NCI-H226 (cell line): ENCODE measurements around the gene LMBR1L.
"Not testable (repeated sequence)": the region's sequence is repeated elsewhere in the genome, so short reads cannot be mapped to it uniquely, and the experiment has no call there.

Experiments
- DNase-seq: peaks from one replicate; pipeline ENCODE4 v3.0.0-alpha.2; 2015

The LMBR1L gene

DNA sequence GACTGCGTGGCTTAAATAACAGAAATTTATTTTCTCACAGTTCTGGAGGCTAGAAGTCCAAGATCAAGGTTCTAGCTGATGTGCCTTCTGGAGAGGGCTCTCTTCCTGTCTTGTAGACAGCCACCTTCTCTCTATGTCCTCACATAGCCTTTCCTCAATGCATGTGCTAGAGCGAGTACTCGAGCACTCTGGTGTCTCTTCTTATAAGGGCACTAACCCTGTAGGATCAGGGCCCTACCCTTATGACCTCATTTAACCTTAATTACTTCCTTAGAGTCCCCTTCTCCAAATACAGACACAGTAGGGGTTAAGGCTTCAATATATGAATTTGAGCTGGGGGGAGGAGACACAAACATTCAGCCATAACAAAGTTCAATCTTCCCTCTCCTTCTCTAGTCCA, 26.2 kb downstream of the LMBR1L start:
- no peak for DNase-seq

DNA sequence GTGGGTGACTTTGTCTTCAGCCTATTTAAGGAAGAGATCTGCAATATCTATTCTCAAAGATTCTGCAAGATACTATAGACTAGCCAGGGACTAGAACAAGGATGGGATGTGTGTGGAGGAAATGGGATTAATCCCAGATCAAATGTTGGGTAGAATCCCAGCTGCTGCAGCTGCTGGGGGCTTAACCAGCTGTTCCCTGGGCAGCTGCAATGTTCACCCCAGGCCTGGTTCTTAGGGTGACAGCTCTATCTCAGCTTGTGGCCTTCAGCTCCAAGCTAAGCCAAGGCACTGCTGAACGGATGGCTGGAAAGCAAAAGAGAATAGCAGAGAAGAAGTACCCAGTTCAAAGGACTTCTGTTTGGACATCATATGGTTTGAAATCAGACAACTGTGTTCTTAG, 30.9 kb downstream of the LMBR1L start:
- DNase-seq, result no peak

DNA sequence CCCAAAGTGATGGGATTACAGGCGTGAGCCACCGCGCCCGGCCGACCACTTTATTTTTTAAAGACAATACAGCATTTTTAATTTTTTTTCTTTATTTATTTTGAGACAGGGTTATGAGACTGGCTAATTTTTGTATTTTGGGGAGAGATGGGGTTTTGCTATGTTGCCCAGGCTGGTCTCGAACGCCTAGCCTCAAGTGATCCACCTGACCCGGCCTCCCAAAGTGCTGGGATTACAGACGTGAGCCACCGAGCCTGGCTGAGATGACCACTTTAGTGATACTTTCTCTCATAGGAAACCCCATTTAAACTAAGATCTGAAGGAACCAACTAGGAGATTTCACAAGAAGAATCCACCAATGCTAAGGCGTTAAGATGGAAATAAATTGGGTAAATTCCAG, 39.7 kb downstream of the LMBR1L start:
- no peak for DNase-seq

DNA sequence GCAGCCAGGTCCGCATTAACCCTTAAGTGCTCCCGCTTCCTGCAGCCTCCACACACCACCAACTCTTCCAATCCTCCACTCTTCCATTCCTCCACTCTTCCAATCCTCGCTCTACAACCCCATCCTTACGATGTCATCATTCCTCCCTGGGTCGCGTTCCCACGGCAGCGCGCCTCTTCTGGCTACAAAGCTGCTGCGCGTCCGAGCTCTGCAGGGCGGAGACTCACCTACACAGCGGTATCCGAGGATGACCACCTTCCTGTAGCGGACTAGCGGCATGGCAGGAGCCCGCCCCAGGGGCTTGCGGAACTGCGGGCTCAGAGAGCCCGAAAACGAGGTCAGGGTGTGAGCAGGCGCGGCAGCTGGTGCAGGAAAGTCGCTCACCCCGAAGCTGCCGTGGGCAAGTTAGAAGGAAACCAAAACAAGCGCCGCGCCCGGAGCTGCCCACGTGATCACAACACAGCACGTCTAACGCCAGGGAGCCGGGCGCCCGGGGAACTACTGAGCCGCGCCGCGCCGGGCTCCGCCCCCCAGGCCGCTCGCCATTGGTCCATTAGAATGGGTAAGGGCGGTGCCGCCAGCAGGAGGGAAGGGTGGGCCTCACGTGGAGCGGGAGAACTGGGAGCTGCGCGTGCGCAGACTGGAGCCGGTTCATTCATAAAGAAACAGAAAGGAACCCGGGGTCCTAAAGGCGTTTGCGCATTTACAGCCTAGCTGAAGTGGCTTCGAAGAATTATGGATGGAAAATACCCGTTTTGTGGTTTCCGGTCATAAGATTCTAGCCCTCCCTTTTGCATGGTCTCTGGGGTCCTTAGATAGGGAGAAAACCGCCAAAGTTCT, 40.9 kb downstream of the LMBR1L start, which contains the start of gene RHEBL1:
TSS of gene RHEBL1 (minus strand) at position 473 of the 840 bp plus-strand sequence. CDS start at position 279, 194 bp downstream.
- DNase-seq, result peak; percentile 99

DNA sequence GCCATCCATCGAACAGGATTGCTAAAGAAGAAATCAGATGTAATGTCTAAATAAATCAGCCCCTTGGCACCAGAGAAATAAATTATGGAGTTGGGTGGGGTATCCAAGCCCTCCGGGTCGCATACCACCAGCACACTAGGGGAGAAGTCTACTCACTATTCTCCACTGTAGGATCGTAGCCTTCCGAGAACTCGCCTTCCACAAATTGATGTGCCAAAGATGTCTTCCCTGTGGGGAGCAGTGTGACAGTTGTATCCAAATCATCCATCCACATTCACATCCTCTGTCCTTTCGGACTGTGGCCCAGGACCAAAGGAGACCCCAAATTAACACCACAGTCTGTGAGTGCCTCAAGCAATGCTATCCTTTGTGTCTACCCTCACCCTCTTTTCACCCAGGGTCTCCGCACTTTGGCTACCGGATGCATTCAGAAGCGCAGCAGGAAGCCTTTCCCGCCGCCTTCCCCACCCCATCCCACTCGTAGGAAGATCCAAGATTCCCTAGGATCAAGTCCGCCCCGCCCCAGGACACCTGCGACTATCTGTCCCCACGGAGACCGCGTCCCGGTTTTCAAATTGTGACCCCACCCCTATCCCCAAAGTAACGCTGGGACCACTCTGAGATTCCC, 41.7 kb downstream of the LMBR1L start:
- no peak for DNase-seq

DNA sequence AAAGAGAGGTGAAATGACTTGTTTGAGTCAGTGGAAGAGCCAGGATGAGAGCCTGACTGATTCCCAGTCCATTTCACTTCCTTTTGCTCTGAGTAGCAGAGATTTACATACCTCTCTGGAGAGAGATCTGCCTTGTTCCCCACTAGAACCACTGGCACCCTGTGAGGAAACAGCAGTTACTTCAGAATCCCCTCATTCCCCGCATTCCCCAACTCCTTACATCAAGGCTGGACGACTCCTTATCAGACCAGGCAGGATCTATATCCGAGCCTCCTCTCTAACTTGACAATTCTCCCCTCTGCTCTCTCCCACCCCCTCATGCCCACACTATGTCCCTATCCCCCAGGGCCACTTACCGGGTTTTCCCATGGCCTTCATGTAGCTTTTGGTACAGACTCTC, 44.5 kb downstream of the LMBR1L start:
- DNase-seq, result no peak

DNA sequence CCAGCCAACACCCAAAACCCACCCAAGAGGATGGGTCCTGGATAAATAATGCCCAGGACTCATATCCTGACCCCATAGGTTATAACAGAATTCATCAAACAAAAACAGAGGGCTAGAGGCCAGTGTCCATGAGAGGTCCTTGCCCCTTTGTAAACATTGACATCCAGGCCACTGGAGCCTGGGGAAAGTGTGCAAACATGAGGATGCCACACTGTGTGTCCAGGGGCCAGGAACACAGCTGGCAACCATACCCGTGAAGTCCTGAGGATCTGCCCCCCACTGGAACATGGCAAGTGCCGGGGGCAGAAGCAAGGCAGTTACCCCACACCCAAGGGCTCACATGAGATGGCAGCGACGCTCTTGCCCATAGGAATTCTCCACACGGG, 45.9 kb downstream of the LMBR1L start:
- DNase-seq, result no peak

DNA sequence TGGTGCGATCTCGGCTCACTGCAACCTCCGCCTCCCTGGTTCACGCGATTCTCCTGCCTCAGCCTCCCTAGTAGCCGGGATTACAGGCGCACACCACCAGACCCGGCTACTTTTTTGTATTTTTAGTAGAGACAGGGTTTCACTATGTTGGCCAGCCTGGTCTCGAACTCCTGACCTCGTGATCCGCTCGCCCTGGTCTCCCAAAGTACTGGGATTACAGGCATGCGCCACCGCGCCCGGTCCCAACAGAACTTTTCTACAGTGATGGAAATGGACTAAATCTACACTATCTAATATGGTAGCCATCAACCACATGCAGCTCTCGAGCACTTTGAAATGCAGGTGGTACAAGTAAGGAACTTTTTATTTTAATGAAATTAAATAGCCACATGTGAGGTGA, 48.7 kb downstream of the LMBR1L start:
- DNase-seq, result not testable (repeated sequence)

DNA sequence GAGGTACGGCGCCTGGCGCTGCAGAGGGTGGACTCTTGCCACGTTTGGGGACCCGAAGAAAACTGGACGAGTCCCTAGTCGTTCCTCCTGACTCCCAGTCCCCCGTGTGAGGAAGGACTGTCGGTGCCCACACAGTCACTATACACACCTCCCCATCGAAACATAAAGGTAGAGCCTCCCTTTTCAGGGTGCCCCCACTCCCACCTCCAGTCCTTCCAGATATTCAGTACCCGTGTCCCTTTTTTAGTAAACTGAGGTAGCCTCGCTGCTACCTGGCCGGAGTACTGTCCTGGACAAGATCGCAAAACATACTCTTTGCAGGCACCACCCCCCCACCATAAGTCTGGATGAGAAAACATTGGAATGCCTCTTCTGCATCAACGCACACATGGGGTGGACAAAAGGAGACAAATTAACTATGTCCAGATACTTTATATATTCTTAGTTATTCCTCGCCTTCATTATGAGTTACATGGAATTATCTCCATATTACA, 49.4 kb downstream of the LMBR1L start:
- DNase-seq, result no peak

DNA sequence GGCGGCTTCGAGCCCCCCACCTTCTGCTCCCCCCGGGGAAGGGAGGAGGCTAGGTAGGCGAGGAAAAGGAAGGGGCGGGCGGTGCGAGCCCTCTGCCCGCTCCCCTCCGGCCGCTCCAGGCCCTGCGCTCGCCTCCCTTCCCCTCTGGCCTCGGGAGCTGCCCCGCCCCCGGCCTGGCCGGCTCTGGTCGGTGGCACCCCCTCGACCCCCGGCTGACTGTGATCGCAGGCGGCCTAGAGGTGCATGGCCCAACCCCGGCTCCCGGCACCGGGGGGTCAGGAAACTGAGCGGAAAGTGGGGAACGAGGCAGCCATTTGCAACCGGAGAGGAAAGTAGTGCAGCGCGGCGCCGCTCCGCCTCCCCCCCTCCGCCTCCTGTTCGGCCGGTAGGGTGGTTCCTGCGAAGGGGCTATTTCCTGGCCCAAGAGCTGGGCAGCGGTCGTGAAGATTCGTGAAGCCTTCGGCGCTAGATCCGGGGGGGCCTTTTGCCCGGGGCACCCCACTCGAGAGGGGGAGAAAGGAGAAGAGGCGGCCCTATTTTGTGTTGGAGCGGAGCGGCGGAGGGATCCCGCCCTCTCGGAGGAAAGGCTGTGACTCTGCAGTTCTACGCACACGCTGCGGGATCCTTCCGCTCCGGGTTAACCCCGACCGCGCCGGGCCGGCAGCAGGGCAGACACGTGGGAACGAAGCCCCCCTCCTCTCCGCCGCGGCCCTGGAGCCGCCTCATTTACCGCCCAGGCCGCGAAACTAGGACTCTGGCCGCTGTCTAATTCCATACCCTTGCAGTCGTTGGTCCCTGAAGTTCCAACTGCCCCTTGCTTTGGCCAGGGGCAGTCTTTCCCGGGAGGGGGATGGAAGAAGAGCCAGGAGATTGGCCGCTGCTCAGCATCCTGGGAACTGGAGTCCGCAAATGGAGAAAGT, 50.1 kb downstream of the LMBR1L start, which contains the start of gene KMT2D:
TSS of gene KMT2D (minus strand) at position 558 of the 920 bp plus-strand sequence. CDS start 5,470 bp downstream, outside the sequence.
- DNase-seq, result peak; percentile 98

DNA sequence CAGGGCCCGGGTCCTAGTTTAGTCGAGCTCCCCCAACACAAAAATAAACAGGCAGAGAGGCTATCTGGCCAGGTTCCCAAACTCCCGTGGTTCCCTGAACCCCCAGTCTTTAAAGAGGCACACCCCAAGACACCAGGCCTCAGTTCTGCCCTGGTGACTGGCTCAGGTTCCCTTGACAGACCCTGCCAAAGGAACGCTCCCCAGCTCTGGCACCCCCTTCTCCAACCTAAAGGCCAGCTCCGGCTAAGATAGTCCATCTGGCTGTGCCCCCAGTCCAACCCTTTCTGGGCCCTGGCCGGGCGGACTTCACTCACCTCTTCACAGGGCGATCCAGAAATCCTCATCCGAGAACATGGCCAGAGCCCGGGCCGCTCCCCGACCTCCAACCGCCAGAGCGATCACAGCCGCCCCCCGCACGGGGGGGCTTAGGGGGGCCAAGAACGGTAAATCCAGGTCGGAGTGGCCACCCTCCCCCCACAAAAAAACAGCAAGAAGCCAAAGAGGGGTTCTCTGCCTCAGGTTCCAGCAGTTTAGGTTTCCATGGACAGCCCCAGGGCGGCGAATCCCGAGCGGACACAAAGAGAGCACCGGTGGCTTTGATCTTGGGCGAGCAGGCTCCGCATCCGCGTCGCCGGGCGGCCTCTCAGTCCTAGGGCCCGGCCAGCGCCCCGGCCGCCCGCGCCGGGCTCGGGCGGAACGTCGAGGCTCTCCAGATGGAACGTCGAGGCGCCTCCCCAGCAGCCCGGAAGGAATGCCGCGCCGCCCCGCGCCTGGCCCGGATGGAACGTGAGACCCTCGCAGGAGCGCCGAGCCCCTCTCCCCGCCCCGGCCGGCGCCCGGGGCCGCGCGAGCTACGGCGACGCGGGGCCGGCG, 51.1 kb downstream of the LMBR1L start:
- DNase-seq, result peak; percentile 18

DNA sequence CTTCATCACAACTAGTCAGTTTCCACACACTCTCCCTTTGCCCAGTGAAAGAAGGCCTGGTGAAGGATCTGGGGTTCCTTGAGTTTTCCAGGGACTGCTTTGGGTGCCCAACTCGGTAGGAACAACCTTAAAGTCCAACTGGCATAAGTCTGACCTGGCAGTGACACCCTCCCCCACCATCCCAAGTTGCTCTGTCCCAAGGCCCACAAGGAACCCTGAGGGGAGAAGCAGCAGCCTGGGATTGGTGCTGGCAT, 51.7 kb downstream of the LMBR1L start:
- DNase-seq, result no peak

DNA sequence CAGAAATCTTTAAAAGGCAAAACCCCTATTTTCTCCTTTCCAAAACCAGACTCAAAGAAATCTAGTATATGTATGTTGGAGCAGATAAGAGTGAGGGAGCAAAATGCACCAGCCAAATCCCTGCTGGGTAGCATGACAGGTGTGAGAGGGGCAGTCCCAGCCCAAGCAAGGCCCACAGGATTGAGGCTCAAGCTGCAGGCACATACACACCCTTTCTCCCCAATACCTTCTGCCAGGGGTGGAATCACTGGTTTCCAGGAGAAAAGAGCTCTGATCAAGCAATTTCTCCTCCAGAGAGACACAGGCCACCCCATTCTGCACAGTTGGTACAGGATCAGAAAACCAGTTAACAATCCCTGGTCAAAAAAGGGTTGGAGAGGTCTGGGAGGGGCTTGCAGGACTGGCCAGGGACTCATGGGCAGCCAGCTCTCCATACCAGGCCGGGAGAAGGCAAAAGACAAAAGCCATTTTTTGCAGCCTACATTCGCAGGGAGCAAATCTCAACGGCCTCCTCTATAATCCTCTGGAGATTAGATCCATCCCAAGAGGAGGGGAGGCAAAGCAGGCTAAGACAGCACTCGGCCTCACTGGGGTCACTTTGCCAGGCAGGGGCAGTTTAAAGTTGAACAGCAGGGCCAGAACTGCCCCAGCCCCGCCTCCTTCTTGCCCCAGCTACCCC, 52.1 kb downstream of the LMBR1L start:
- no peak for DNase-seq

DNA sequence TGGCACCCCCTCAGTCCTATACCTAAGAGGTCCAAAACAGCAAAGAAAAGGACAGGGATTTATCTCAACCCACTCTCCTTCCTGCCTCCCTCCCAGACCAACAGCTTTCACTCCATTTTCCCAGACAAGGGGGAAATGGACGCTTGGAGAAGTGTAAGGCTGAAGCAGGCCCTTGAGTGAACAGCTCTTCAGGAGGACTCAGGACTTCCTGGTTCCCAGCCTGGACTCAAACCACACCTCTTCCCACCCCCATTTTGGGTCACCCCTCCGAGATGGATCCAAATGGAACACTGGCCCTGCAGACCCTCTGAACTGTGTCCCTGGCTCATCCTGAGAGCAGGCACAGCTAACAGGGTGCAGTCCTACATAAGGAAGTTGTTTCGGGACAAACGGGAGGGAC, 52.8 kb downstream of the LMBR1L start:
- DNase-seq, result no peak

DNA sequence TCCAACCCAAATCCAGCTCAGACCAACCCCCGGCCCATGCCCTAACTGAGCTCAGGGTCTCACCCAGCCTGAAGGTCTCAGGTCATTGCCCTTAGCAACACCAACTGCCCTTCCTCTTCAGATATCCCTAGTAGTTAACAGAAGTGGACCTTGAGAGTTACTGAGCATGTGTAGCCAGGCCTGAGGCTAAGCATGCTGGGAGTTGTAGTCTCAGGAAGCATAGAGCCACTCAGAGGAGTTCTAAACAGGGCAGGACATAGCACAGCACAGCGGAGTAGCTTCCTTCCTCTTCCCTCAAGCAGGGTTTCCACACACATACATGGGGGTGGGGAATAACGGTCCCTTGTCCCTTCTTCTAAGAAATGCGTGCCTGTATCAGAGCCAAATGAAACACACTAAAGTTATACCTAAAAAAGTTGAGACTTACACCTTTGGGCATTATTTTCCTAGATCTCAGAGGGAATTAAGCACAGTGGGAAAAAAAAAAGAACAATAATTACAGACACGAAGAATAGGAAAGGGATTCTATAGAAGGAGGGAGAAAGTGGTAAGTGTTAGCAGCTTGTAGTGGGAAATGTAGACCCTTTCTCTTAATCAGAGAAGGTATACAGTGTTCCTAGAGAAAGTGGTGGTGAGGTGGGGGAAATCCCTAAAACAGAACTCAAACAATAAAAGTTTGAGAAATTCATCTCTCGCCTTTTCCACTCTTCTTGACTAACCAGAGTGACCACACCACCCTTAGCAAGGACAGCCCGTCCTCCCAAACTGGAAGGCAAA, 54.5 kb downstream of the LMBR1L start:
- DNase-seq, result peak; percentile 62

DNA sequence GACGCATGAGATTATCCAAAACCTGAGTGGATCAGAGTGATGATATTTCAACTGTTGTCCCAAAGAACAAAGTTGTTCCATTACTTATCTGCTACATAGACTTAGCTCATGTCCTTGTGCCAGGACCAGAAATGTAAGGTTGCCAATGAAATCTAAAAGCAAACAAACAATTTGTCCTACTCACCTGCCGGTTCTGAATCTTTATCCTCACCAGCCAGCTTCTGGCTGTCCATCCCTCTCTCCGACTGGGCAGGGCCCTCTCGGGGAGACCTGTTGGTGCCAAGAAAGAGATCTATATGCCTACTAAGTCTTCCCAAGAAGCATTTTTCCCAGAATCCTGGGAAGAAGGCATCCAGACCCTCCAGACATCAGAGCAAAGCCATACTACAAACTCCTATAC, 55.6 kb downstream of the LMBR1L start:
- no peak for DNase-seq

DNA sequence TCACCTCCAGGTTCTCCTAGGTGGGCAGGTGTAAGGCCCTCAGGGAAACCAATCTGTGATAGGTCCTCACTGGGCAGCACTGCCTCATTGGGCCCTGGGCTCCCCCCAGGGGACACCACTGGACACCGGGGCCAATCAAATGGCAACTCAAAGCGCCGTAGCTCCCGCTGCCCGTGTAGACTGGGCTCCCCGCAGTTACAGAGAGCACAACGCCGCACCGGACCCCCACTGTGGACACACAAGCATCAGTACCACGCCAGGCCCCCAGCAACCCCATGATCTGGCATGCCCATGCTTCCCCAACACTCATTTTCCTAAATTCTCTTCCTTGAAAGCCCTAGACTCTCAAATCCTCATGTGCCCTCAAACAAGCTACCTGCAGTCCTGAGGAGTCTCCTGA, 56.1 kb downstream of the LMBR1L start:
- no peak for DNase-seq

DNA sequence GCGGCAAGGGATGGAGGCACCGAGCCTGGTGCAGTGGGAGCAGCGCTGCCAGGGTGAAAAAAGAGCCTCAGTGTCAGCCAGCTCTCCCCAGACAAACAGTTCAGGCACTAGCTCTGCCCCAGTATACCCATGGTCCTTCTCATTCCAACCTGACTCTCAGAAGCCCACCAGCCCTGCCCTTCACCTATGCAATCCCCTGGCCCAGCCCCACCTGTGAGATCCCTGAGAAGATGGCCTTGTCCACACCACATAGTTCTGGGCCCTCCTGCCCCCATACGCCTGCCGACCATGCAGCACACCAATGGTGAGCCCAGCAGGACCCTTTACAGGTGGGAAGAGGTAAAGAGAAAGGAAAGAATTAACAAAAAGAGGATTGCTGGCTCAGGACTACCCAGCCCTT, 56.6 kb downstream of the LMBR1L start:
- no peak for DNase-seq

DNA sequence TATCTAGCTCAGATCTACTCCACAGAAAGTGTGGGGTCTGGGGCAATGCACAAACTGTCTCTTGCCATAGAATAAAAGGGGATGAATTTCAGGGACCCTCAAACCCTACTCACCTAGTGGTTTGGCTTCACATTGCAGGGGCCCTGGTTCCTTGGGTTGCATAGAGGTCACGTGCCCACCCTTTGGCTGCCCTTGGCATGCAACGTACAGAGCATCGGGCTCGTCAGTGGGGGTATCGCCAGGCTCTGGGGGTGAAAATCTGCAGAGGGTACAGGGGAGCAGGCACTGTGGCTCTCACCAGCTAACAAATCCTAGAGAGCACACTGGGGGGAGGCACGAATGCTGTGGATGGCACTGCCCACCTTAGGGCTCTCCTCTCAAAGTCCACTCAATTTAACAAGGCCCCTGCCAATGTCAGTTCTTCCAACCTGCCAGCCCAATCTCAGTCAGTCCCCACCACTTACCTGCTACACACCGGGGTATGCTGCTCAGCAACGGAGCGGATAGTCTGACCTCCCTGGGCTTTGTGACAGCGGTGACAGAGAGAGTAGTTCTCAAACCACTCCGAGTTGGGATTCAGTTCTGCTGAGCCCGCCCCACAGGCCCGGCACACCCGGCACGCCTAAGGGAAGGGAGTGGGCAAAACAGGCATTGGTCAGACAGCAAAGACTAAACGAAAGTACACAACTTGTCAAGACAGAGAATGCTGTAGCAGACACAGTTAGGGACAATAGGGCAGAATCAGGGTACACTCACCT, 58.0 kb downstream of the LMBR1L start:
- no peak for DNase-seq

DNA sequence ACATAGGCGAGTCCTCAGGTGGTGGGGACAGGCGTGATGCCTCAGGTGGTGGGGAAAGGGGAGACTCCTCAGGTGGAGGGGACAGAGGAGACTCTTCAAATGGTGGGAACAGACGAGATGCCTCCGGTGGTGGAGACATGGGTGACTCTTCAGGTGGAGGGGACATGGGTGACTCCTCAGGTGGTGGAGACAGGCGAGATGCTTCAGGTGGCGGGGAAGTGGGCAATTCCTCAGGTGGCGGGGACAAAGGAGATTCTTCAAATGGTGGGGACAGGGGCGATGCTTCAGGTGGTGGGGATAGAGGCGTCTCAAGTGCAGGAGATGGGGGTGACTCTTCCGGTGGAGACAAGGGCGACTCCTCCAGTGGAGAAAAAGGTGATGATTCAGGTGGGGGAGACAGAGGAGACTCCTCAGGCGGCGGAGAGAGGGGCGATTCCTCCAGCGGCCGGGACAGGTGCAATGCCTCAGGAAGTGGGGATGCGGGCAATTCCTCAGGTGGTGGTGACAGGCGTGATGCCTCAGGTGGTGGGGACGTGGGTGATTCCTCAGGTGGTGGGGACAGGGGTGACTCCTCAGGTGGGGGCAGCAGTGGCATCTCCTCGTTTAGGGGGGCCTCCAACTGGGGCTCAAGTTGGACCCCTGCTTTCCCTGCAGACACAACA, 58.7 kb downstream of the LMBR1L start:
- no peak for DNase-seq
